ENCODE measurements around the gene ALK.

The ALK gene

DNA sequence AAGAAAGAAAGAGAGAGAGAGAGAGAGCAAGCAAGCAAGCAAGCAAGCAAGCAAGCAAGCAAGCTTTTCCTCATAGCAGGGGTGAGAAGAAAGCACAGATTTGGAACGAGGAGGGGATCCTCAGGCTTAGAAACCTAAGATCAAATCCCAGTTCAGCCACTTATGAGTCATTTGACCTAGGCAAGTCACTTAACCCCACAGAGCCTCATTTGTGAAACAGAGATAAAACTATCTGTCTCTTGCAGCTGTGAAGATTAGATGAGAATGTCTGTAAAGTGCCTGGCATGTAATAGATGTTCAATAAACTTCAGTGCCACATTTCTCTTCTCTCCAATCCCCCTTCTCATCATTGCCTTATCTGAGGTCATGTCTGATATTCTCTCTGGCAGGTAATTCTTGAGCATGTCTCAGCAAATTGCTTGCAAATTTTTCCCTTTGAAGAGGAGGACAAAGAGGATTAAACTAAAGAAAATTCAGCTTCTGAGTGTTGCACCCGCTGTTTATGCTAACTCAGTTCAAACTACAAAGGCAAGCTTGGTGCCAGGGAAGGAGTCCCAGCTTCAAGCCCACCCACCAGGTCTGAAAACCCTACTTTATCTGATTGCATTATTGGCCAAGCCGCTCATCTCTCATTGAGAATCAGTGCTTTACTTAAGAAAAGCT is 20.3 kb downstream of the ALK start:
- DNase-seq, result no peak

DNA sequence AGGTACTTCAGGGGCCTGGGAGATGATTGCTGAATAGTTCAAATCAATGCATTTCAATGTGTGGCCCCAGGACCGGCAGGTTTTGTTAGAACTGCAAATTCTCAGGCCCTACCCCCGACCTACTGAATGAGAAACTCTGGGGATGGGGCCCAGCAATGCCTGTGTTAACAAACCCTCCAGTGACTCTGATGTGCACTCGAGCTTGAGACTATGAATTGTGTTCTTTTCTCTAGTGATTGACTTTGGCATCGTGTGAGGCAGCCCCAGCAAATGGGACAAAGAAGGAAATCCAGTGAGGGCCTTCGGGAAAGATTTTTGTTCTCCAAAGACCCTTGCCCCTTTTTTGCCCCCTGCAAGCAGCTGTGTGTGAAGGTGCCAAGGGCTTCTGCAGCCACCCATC is 22.4 kb downstream of the ALK start:
- DNase-seq, result no peak

- DNase-seq, result no peak
These were observed 26.4 kb downstream of the ALK start for GRCh38 chr2:29894822-29895614.

- DNase-seq, result no peak
These were observed 28.7 kb downstream of the ALK start for GRCh38 chr2:29892585-29893259.

GRCh38 chr2:29881089-29881730 is 40.2 kb downstream of the ALK start:
- no peak for DNase-seq

- no peak for DNase-seq
These were observed 41.3 kb downstream of the ALK start for GRCh38 chr2:29880084-29880483.

DNA sequence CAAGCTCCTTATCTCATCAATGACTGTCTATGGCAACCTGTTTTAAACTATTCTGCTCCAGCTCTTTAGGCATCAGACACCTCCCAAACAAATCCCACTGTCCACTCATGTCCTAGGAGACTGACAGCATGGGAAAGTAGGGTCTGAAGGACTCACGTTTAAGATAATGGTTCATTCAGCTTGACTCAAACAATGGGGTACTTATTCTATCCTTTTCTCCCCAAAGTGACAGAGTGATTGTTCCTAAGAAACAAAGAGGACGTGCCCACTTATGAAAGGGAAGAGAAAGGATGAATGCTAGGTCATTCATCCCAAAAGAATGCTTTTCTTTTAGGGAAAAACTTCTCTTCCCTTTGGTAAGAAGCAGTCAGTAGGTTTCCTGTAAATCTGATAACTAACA is 41.9 kb downstream of the ALK start:
- DNase-seq, result no peak

DNA sequence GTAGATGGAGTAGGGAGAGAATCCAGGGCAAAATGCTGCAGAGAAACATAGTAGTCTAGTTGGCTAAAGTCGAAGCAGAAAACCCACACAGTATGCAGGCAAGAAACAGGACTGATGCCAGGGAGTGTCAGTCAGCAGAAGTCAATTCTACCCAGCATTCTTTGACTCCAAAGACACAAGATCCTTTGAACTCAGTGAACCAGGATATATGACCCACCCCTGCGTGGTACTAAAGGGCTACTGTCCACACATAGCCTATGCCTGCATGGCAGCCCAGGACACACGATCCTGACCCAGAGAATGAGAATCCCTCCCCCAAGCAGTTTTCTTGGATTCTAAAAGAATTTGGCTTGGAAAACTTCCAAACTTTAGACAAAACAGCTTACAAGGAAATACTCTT is 42.5 kb downstream of the ALK start:
- no peak for DNase-seq

DNA sequence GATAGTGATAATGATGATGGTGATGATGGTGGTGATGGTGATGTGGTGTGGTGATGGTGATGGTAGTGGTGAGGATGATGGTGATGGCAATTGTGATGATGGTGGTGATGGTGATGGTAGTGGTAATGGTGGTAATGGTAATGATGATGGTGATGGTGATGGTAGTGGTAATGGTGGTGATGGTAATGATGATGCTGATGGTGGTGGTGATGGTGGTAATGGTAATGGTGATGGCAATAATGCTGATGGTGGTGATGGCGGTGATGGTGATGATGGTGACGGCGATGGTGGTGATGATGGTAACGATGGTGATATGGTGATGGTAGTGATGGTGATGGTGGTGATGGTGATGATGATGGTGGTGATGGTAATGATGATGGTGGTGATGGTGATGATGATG is 45.0 kb downstream of the ALK start:
- DNase-seq, result no peak

GRCh38 chr2:29874745-29875144 is 46.6 kb downstream of the ALK start:
- no peak for DNase-seq

GRCh38 chr2:29872870-29873269 is 48.5 kb downstream of the ALK start:
- no peak for DNase-seq

DNA sequence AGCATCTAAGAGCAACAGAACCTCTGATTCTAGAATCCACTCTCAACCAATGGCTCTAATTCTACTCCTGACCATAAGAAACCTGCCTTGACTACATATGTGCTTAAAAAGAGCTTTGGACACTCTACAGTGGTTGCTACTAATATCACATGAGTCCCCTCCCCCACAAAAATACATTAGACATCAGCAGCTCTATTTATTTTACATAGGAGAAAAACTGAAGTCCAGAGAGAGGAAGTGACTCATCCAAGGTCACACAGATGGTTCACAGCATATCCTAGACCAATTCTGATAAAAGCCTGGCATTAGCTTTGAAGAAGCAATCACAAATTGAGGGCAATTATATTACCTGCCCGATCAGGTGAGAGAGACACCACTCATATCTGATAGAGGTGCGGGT is 49.8 kb downstream of the ALK start:
- DNase-seq, result no peak

GRCh38 chr2:29865512-29865911 is 55.9 kb downstream of the ALK start:
- DNase-seq, result no peak

GRCh38 chr2:29864988-29865387 is 56.4 kb downstream of the ALK start:
- DNase-seq, result no peak

DNA sequence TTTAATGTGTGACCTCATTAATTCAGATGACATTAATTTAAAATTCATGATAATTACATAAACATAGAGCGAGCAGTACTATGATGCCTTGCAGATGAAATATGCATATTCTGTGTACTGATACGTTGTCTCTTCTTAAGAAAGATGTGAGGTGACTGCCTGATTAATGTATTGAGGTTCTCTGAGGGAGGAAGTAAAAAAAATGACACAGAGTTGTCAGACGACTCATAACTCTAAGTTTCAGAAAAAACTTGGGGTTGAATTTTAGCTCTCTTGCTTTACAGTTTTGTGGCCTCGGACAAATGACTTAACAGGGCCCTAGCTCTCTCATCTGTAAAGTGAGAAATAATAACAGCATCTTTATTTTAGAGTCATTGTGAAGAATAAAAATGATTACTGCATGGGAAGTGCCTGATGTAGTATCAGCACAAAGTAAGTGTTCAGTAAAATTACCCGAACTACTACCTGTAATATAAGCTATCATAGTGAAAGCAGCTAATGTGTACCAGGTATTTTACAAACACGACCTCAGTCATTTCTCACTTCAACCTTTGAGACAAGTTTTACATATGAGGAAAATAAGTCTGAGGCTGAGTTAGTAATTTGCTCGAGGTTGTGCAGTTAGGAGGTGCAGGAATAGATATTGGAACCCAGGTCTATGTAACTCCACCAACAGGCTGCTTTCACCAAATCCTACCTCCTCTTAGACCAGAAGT is 65.3 kb downstream of the ALK start:
- DNase-seq, result no peak

GRCh38 chr2:29850794-29851193 is 70.6 kb downstream of the ALK start:
- no peak for DNase-seq

DNA sequence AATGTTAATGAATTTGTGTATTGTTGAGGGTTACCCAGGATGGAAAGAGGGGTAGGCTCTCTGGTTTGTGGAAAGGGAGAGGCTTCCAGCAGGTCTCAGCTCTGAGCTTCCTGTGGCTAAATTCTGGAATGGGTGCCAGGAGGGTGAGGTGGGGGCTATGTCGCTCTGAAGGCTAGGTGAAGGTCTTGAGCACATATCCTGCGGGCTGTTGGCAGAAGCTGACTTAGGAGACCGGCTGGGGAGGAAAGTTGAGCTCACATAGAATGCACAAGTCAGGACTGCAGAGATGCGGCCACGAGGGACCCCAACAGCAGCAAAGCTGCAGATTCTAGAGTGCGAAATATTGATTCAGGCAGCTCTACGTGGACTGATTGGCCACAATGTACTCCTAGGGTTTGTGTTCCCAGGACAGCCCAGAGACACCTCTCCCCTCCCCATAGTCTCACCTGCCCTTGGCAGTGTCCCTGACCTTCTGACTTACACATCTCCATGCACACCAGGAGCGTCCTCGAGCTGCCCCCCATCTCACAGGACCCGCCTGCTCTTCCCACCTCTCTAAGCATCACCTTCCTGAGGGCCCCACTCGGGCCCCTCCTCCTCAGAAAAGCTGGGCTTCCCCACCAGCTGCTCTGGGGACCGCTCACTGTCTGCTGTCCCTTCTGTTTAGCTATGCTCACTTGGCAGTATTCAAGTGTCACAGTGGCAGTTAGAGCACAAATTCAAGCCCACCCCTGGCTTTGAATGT is 72.6 kb downstream of the ALK start:
- DNase-seq, result no peak

- no peak for DNase-seq
These were observed 73.5 kb downstream of the ALK start for GRCh38 chr2:29847886-29848285.

GRCh38 chr2:29844713-29845326 is 76.6 kb downstream of the ALK start:
- DNase-seq, result no peak

DNA sequence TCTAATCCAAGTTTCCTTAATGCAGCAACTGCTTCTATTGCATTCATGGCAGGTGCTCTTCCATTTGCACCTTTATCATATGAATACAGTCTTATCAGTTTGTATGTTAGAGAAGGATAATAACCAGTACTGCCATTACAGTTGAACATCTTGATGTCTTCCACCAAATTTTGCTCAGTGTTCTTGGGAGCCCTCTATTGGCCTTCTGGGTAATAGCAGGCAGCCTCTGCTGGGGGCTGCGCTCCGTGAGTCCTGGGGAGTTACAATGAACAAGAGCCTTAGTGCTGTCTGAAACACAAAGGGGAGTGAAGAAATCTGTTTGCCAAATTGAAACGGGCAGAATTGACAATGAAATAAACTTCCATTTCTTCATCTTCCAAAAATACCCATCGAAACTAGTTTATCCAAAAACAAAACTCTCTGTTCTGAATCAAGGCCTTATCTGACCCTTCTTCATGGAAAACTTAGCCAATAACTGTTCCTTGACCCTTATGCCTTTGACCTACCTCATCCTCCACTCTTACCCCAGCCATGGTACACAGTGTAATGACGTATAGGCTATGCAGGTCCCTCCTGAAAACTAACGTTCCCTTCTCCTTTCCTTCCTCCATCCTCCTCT is 79.9 kb downstream of the ALK start:
- DNase-seq, result peak; percentile 48

GRCh38 chr2:29839306-29839705 is 82.1 kb downstream of the ALK start:
- DNase-seq, result no peak

Measured in midbrain (tissue), 1 donor.